GM12878 (cell line): Measurements from ENCODE around the gene CORO7. TPM values are rescaled to one million over a fixed set of nuclear protein-coding genes. Genes with fewer than 3 reads are reported as not detected.

ENCODE experiments used
- ATAC-seq: fragments of 200-7000 bp; cut with Tn5 transposase; 3 replicates; pipeline ENCODE4 v1.9.1; 2020; ENCODE audit warnings: mild to moderate bottlenecking, moderate library complexity
- BruUV-seq: library from RNA; stranded (reverse); fragments of 400-500 nt; replicated peaks from 2 replicates; lab custom pipeline; 2021; lab: Mats Ljungman, UMichigan
- CTCF ChIA-PET: fragments of 300-600 bp; sonication (Branson Sonifier 250); formaldehyde crosslinking; extraction: SDS; loops from one replicate; lab custom pipeline; 2021; ENCODE audit warnings: inconsistent platforms; lab: Yijun Ruan, JAX
- POLR2A ChIA-PET: fragments of 350-600 bp; formaldehyde crosslinking; extraction: SDS; loops from one replicate; lab custom pipeline; 2021; ENCODE audit warnings: inconsistent platforms; lab: Charles Lee
- RAD21 ChIA-PET: fragments of 300-600 bp; sonication (Branson Sonifier 250); formaldehyde crosslinking; loops from one replicate; lab custom pipeline; 2023; ENCODE audit warnings: antibody characterized with exemption; ENCODE audit not compliant: unreplicated experiment; lab: Charles Lee
- SMC1A ChIA-PET: fragments of 300-600 bp; sonication (Branson Sonifier 250); formaldehyde crosslinking; loops from one replicate; lab custom pipeline; 2023; ENCODE audit not compliant: unreplicated experiment, uncharacterized antibody; lab: Charles Lee
- DNase-seq: peaks from one replicate; pipeline ENCODE4 v3.0.0-alpha.2; 2011; ENCODE audit warnings: low read depth, low spot score
- FAIRE-seq: peaks from 3 replicates; lab custom pipeline; 2011; peaks lifted over from hg19 to GRCh38; lab: Jason Lieb, UNC
- H2AFZ ChIP-seq: 2 replicates; pipeline ENCODE4 v1.6.0; 2011; ENCODE audit warnings: low read depth, low read length, control low read depth; ENCODE audit not compliant: control insufficient read depth
- H3K27ac ChIP-seq: 2 replicates; pipeline ENCODE4 v1.5.1; 2011; ENCODE audit warnings: control low read depth; ENCODE audit not compliant: control insufficient read depth, insufficient read depth
- H3K27me3 ChIP-seq, 2 experiments: replicated peaks in 1 of 2; 2 replicates each; pipeline versions ENCODE4 v1.6.0 to v1.6.1; 2011; ENCODE audit warnings: low read length in 1 of 2; ENCODE audit not compliant: control insufficient read depth in 2 of 2, insufficient read depth in 2 of 2
- H3K36me3 ChIP-seq, 2 experiments: 2 replicates each; pipeline ENCODE4 v1.5.1; 2011; ENCODE audit warnings: low read length in 1 of 2; ENCODE audit not compliant: control insufficient read depth in 2 of 2, insufficient read depth in 2 of 2
- H3K4me1 ChIP-seq: 2 replicates; pipeline ENCODE4 v1.6.1; 2011; ENCODE audit warnings: mild to moderate bottlenecking, low read length, moderate library complexity, mixed read lengths; ENCODE audit not compliant: control insufficient read depth, insufficient read depth
- H3K4me2 ChIP-seq: 2 replicates; pipeline ENCODE4 v1.6.0; 2011; ENCODE audit warnings: control low read depth; ENCODE audit not compliant: control insufficient read depth, insufficient read depth
- H3K4me3 ChIP-seq: fragments of 200-600 bp; sonication (generic); 2 replicates; pipeline ENCODE4 v1.5.1; 2016
- H3K79me2 ChIP-seq: 2 replicates; pipeline ENCODE4 v1.6.0; 2011; ENCODE audit warnings: low read length; ENCODE audit not compliant: control insufficient read depth, insufficient read depth
- H3K9ac ChIP-seq: 2 replicates; pipeline ENCODE4 v1.8.0; 2011; ENCODE audit warnings: low read length, control low read depth, mixed read lengths; ENCODE audit not compliant: control insufficient read depth, insufficient read depth
- H3K9me3 ChIP-seq: replicated peaks from 3 replicates; pipeline ENCODE4 v1.5.1; 2011; ENCODE audit warnings: mild to moderate bottlenecking, low read length; ENCODE audit not compliant: control insufficient read depth, insufficient read depth
- H4K20me1 ChIP-seq: 2 replicates; pipeline ENCODE4 v1.6.0; 2011; ENCODE audit not compliant: control insufficient read depth, insufficient read depth
- ESRRA ChIP-seq: IDR thresholded peaks from 2 replicates; pipeline ENCODE4 v1.6.1; 2012; ENCODE audit warnings: mild to moderate bottlenecking, low read length, improper control_type of control experiment
- SUPT20H ChIP-seq: IDR thresholded peaks from 2 replicates; pipeline ENCODE4 v1.6.1; 2011; ENCODE audit warnings: low read depth, mild to moderate bottlenecking, low read length, moderate library complexity, borderline replicate concordance; ENCODE audit not compliant: control insufficient read depth
- ZNF217 ChIP-seq: fragments of 450-650 bp; IDR thresholded peaks from 2 replicates; pipeline ENCODE4 v1.6.1; 2017; ENCODE audit warnings: antibody characterized with exemption, mild to moderate bottlenecking
- ZZZ3 ChIP-seq: IDR thresholded peaks from 2 replicates; pipeline ENCODE4 v1.6.1; 2011; ENCODE audit warnings: low read depth; ENCODE audit not compliant: control insufficient read depth, insufficient read length
- WGBS: methylation state at CpG from one replicate; pipeline ENCODE4 v1.1.6; 2016; ENCODE audit warnings: low lambda C conversion rate; ENCODE audit not compliant: insufficient replicate concordance, insufficient coverage; ENCODE audit errors: missing lambda C conversion rate; 5-methylcytosine and 5-hydroxymethylcytosine counted together
- in situ Hi-C: fragments of 300-500 bp; cut with MboI; formaldehyde crosslinking; loops from 9 replicates; pipeline ENCODE4 v1.14.3; 2018; ENCODE audit warnings: mixed read lengths
- intact Hi-C: fragments of 100-400 bp; cut with micrococcal nuclease; formaldehyde crosslinking; loops from one replicate; pipeline ENCODE4 v1.14.2; 2022; ENCODE audit not compliant: unreplicated experiment
- polyA plus RNA-seq, 11 experiments: library from polyadenylated mRNA; depleted of rRNA in 4 of 11; unstranded in 6 of 11; stranded (reverse) in 5 of 11; fragments of >200 nt; fragmentation: Nextera tagmentation in 4 of 11; fragmentation: Illumina TruSeq in 1 of 11; extraction: Ambion mirVana in 4 of 11; extraction: Trizol in 1 of 11; gene quantifications; 1 replicate in 1 of 11; 2 replicates in 10 of 11; pipeline versions ENCODE4 v1.2.1 to v1.2.3, GENCODE V29; 2011 to 2016; ENCODE audit warnings: inconsistent platforms in 2 of 11, missing spikeins in 2 of 11, low read depth in 1 of 11
- total RNA-seq, 4 experiments: library from RNA; depleted of rRNA in 3 of 4; stranded (reverse); fragments of >200 nt in 3 of 4; fragmentation: Illumina TruSeq in 1 of 4; extraction: Trizol in 1 of 4; gene quantifications; 2 replicates each; pipeline versions ENCODE4 v1.2.1 to v1.2.3, GENCODE V29; 2013 to 2021
- TF ChIP-seq, protein P1 (sequence below): fragments of 450-650 bp; conservative IDR thresholded peaks from 2 replicates; pipeline ENCODE4 v1.6.1; 2017; ENCODE audit warnings: mild to moderate bottlenecking, moderate library complexity
- TF ChIP-seq, protein P2 (sequence below): fragments of 450-650 bp; IDR thresholded peaks from 2 replicates; pipeline ENCODE4 v1.6.1; 2017; ENCODE audit warnings: mild to moderate bottlenecking, low read depth, inconsistent platforms; ENCODE audit not compliant: poor library complexity, severe bottlenecking
- TF ChIP-seq, protein P3 (sequence below): fragments of 450-650 bp; IDR thresholded peaks from 2 replicates; pipeline ENCODE4 v1.6.1; 2016; ENCODE audit warnings: mild to moderate bottlenecking

Gene CORO7
- total and polyA plus RNA-seq, 10 of the 15 experiments (the other 5 are each of a cell fraction or from before 2014, with no cell fraction given), result 0.64 to 89.2 (median 43.7) TPM

DNA sequence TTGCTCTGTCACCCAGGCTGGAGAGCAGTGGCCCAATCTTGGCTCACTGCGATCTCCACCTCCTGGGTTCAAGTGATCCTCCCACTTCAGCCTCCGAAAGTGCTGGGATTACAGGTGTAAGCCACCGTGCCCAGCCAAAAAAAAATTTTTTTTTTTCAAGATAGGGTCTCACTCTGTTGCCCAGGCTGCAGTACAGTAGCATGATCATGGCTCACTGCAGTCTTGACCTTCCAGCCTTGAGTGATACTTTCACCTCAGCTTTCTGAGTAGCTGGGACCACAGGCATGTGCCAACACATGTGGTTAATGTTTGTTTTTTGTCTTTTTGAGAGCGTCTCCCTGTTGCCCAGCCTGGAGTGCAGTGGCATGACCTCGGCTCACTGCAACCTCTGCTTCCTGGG, 63.6 kb downstream of the CORO7 start:
- CTCF ChIA-PET, result interaction anchor here (1.5 to 2.4 kb wide), 2 partner anchors 18 to 99 kb away, joined by 3 to 6 read pairs; no protein-coding TSS in a partner anchor
- H3K4me2 ChIP-seq, result no peak overlapping the region
- POLR2A ChIA-PET, result interaction anchor here (0.7 to 1.4 kb wide), 2 partner anchors 11 to 81 kb away, joined by 3 read pairs; no protein-coding TSS in a partner anchor

More for the DNA sequence above, 63.6 kb downstream of the CORO7 start:
- TF ChIP-seq, protein P1, sequence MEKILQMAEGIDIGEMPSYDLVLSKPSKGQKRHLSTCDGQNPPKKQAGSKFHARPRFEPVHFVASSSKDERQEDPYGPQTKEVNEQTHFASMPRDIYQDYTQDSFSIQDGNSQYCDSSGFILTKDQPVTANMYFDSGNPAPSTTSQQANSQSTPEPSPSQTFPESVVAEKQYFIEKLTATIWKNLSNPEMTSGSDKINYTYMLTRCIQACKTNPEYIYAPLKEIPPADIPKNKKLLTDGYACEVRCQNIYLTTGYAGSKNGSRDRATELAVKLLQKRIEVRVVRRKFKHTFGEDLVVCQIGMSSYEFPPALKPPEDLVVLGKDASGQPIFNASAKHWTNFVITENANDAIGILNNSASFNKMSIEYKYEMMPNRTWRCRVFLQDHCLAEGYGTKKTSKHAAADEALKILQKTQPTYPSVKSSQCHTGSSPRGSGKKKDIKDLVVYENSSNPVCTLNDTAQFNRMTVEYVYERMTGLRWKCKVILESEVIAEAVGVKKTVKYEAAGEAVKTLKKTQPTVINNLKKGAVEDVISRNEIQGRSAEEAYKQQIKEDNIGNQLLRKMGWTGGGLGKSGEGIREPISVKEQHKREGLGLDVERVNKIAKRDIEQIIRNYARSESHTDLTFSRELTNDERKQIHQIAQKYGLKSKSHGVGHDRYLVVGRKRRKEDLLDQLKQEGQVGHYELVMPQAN, result no peak
- TF ChIP-seq ZZZ3 (no peak), ZNF217 (no peak), SUPT20H (no peak), ESRRA (no peak)
- TF ChIP-seq, protein P2, sequence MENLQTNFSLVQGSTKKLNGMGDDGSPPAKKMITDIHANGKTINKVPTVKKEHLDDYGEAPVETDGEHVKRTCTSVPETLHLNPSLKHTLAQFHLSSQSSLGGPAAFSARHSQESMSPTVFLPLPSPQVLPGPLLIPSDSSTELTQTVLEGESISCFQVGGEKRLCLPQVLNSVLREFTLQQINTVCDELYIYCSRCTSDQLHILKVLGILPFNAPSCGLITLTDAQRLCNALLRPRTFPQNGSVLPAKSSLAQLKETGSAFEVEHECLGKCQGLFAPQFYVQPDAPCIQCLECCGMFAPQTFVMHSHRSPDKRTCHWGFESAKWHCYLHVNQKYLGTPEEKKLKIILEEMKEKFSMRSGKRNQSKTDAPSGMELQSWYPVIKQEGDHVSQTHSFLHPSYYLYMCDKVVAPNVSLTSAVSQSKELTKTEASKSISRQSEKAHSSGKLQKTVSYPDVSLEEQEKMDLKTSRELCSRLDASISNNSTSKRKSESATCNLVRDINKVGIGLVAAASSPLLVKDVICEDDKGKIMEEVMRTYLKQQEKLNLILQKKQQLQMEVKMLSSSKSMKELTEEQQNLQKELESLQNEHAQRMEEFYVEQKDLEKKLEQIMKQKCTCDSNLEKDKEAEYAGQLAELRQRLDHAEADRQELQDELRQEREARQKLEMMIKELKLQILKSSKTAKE, result no peak
- TF ChIP-seq, protein P3, sequence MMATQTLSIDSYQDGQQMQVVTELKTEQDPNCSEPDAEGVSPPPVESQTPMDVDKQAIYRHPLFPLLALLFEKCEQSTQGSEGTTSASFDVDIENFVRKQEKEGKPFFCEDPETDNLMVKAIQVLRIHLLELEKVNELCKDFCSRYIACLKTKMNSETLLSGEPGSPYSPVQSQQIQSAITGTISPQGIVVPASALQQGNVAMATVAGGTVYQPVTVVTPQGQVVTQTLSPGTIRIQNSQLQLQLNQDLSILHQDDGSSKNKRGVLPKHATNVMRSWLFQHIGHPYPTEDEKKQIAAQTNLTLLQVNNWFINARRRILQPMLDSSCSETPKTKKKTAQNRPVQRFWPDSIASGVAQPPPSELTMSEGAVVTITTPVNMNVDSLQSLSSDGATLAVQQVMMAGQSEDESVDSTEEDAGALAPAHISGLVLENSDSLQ, result no peak
- ATAC-seq (no peak), FAIRE-seq (no peak), DNase-seq (no peak)
- BruUV-seq, result no TSS peak
- RAD21 ChIA-PET, result no interaction called here
- 83% methylated on average over 5 of the region's 5 CpGs for WGBS
- Histone ChIP-seq H3K4me1 (no peaks in the 10 kb centered on the region), H3K9me3 (no peaks in the 10 kb centered on the region), H3K9ac (no peak overlapping the region), H3K27me3 (no peaks in the 10 kb centered on the region), H4K20me1 (no peaks in the 10 kb centered on the region), H3K4me3 (no peak overlapping the region), H3K79me2 (peaks cover 23% of the 10 kb centered on the region), H2AFZ (no peak overlapping the region), H3K27ac (no peak overlapping the region), H3K36me3 (peaks cover 2 to 3% of the 10 kb centered on the region in 2 experiments)
- intact Hi-C loops, result loop anchor here (10.0 kb wide), 1 partner anchor 122 kb away; the partner anchor contains the start of genes HMOX2 and NMRAL1
- SMC1A ChIA-PET, result no interaction called here
- in situ Hi-C loops, result no loop called here
